OCI-LY1 (cell line): ENCODE results near the gene CSRNP2.

Experiments
- H2AFZ ChIP-seq: fragments of 200-600 bp; sonication (generic), shearing (Covaris generic); 2 replicates; pipeline ENCODE4 v1.6.0; 2014; ENCODE audit warnings: antibody characterized with exemption, mild to moderate bottlenecking, low read length
- H3F3A ChIP-seq: fragments of 200-600 bp; sonication (generic), shearing (Covaris generic); 2 replicates; pipeline ENCODE4 v1.6.0; 2014; ENCODE audit warnings: mild to moderate bottlenecking, antibody characterized with exemption, low read length, moderate library complexity; ENCODE audit not compliant: insufficient read depth
- H3K27ac ChIP-seq: fragments of 200-600 bp; sonication (generic); 2 replicates; pipeline ENCODE4 v1.5.1; 2014; ENCODE audit warnings: low read length, mixed run types, mild to moderate bottlenecking, low read depth; ENCODE audit not compliant: poor library complexity, severe bottlenecking
- H3K27me3 ChIP-seq: fragments of 200-600 bp; sonication (generic); 2 replicates; pipeline ENCODE4 v1.6.0; 2014; ENCODE audit warnings: antibody characterized with exemption, mild to moderate bottlenecking, low read length, moderate library complexity; ENCODE audit not compliant: insufficient read depth
- H3K36me3 ChIP-seq: fragments of 200-600 bp; sonication (generic); 2 replicates; pipeline ENCODE4 v1.6.1; 2014; ENCODE audit warnings: mild to moderate bottlenecking, antibody characterized with exemption, low read length, moderate library complexity, mixed read lengths; ENCODE audit not compliant: insufficient read depth
- H3K4me1 ChIP-seq: fragments of 200-600 bp; sonication (generic); 2 replicates; pipeline ENCODE4 v1.5.1; 2014; ENCODE audit warnings: mild to moderate bottlenecking, low read length, moderate library complexity; ENCODE audit not compliant: insufficient read depth, severe bottlenecking
- H3K4me2 ChIP-seq: fragments of 200-600 bp; sonication (generic), shearing (Covaris generic); 2 replicates; pipeline ENCODE4 v1.6.1; 2014; ENCODE audit warnings: low read length
- H3K4me3 ChIP-seq: fragments of 200-600 bp; sonication (generic); 2 replicates; pipeline ENCODE4 v1.5.1; 2014; ENCODE audit warnings: low read length, low read depth, mild to moderate bottlenecking, mixed read lengths; ENCODE audit not compliant: poor library complexity, severe bottlenecking
- H3K79me2 ChIP-seq: fragments of 200-600 bp; shearing (Covaris generic); 2 replicates; pipeline ENCODE4 v1.6.1; 2016; ENCODE audit warnings: mixed run types, low read length, mixed read lengths; ENCODE audit not compliant: insufficient read depth
- H3K9ac ChIP-seq: fragments of 200-600 bp; sonication (generic), shearing (Covaris generic); 2 replicates; pipeline ENCODE4 v1.6.1; 2014; ENCODE audit warnings: mild to moderate bottlenecking, low read length, mixed read lengths
- H3K9me2 ChIP-seq: fragments of 200-600 bp; sonication (generic), shearing (Covaris generic); 2 replicates; pipeline ENCODE4 v1.6.1; 2014; ENCODE audit warnings: low read depth, mild to moderate bottlenecking, low read length, mixed read lengths
- H3K9me3 ChIP-seq: fragments of 200-600 bp; shearing (Covaris generic); 2 replicates; pipeline ENCODE4 v1.6.1; 2014; ENCODE audit warnings: low read length, mixed read lengths
- H4K20me1 ChIP-seq: fragments of 200-600 bp; sonication (generic), shearing (Covaris generic); 2 replicates; pipeline ENCODE4 v1.6.0; 2016; ENCODE audit warnings: mild to moderate bottlenecking, low read length; ENCODE audit not compliant: insufficient read depth
- CTCF ChIP-seq: fragments of 200-600 bp; sonication (generic), shearing (Covaris generic); IDR thresholded peaks from 2 replicates; pipeline ENCODE4 v1.5.1; 2017; ENCODE audit warnings: mild to moderate bottlenecking, antibody characterized with exemption, low read length, moderate library complexity, mixed read lengths
- EZH2 ChIP-seq: fragments of 200-600 bp; sonication (generic), shearing (Covaris generic); IDR thresholded peaks from 2 replicates; pipeline ENCODE4 v1.8.0; 2017; ENCODE audit warnings: borderline replicate concordance, mixed run types, mild to moderate bottlenecking, antibody characterized with exemption, low read length, moderate library complexity, mixed read lengths

The CSRNP2 gene

GRCh38 chr12:51065530-51065929 is 17.9 kb downstream of the CSRNP2 start:
- Histone ChIP-seq H3F3A (no peaks in the 10 kb centered on the region), H2AFZ (no peak overlapping the region), H3K27me3 (no peaks in the 10 kb centered on the region), H3K9me2 (no peaks in the 10 kb centered on the region), H3K79me2 (no peaks in the 10 kb centered on the region), H3K4me2 (no peak overlapping the region), H3K4me1 (no peaks in the 10 kb centered on the region), H3K9me3 (no peaks in the 10 kb centered on the region), H3K27ac (no peak overlapping the region), H4K20me1 (no peaks in the 10 kb centered on the region), H3K36me3 (peaks cover 32% of the 10 kb centered on the region), H3K9ac (no peak overlapping the region), H3K4me3 (no peak overlapping the region)
- TF ChIP-seq CTCF (no peak), EZH2 (no peak)

GRCh38 chr12:51062631-51063397 is 20.6 kb downstream of the CSRNP2 start:
- no peaks in the 10 kb centered on the region for H4K20me1 ChIP-seq
- peaks cover 56% of the 10 kb centered on the region for H3K36me3 ChIP-seq
- H3K4me1 ChIP-seq, result no peaks in the 10 kb centered on the region
- no peaks in the 10 kb centered on the region for H3K9me2 ChIP-seq
- no peak overlapping the region for H3K4me2 ChIP-seq
- no peaks in the 10 kb centered on the region for H3K27me3 ChIP-seq
- no peaks in the 10 kb centered on the region for H3K9me3 ChIP-seq
- H3K4me3 ChIP-seq, result no peak overlapping the region
- no peak overlapping the region for H3K27ac ChIP-seq
- no peaks in the 10 kb centered on the region for H3F3A ChIP-seq
- H3K79me2 ChIP-seq, result no peaks in the 10 kb centered on the region
- TF ChIP-seq CTCF (no peak), EZH2 (no peak)
- H2AFZ ChIP-seq, result no peak overlapping the region
- no peak overlapping the region for H3K9ac ChIP-seq

- Histone ChIP-seq H3K4me3 (no peak overlapping the region), H3K9me2 (no peaks in the 10 kb centered on the region), H3K79me2 (no peaks in the 10 kb centered on the region), H3K9me3 (no peaks in the 10 kb centered on the region), H3F3A (no peaks in the 10 kb centered on the region), H4K20me1 (no peaks in the 10 kb centered on the region), H2AFZ (no peak overlapping the region), H3K4me1 (no peaks in the 10 kb centered on the region), H3K4me2 (no peak overlapping the region), H3K9ac (no peak overlapping the region), H3K36me3 (peaks cover 76% of the 10 kb centered on the region), H3K27ac (no peak overlapping the region), H3K27me3 (no peaks in the 10 kb centered on the region)
- TF ChIP-seq EZH2 (no peak), CTCF (no peak)
Measured at GRCh38 chr12:51059086-51059485, 24.3 kb downstream of the CSRNP2 start.
